Upper lobe of left lung (tissue), 4 donors: ENCODE measurements around the gene CHAC1.

Experiments
- CTCF ChIP-seq, 6 experiments: fragments of 450-650 bp in 4 of 6; fragments of 200-600 bp in 2 of 6; sonication (generic) in 2 of 6; IDR thresholded peaks; one replicate each; pipeline ENCODE4 v1.5.1; 2016 to 2019; ENCODE audit warnings: antibody characterized with exemption in 6 of 6
- EP300 ChIP-seq, 4 donors: sonication (generic); formaldehyde crosslinking; IDR thresholded peaks; one replicate each; pipeline ENCODE4 v1.5.1; 2017; ENCODE audit warnings: antibody characterized with exemption in 4 of 4, control low read depth in 2 of 4
- POLR2A ChIP-seq, 4 donors: fragments of 450-650 bp; IDR thresholded peaks; one replicate each; pipeline ENCODE4 v1.5.1; 2016 to 2017; ENCODE audit warnings: antibody characterized with exemption in 4 of 4, mild to moderate bottlenecking in 2 of 4
- POLR2AphosphoS5 ChIP-seq, 2 donors: sonication (generic); formaldehyde crosslinking; IDR thresholded peaks; one replicate each; pipeline ENCODE4 v1.5.1; 2017; ENCODE audit warnings: antibody characterized with exemption in 2 of 2

GRCh38 chr15:40960925-40961324 is 7.7 kb downstream of the CHAC1 start:
- TF ChIP-seq CTCF (IDR thresholded peaks at IDR 0.05) (no peak), POLR2A (IDR thresholded peaks at IDR 0.05) (peak in 1 of 4 donors; percentile 46), EP300 (IDR thresholded peaks at IDR 0.05) (no peak), POLR2AphosphoS5 (IDR thresholded peaks at IDR 0.05) (peak in 1 of 2 donors; percentile 29)
